Measurements from ENCODE around the gene ZNF468.
"Not testable (repeated sequence)": the region's sequence is repeated elsewhere in the genome, so short reads cannot be mapped to it uniquely, and the experiment has no call there.

GRCh38 chr19:52799950-52800640 lies 57.3 kb downstream of the ZNF468 start:
- not testable (repeated sequence) for TF ChIP-seq EZH2 (IDR thresholded peaks at IDR 0.05); POLR2AphosphoS5 (IDR thresholded peaks at IDR 0.05; ENCODE audit: borderline replicate concordance, low read depth, low read length); FOXP2 (optimal IDR thresholded peaks at IDR 0.05; ENCODE audit: control extremely low read depth, extremely low read length, insufficient read depth)
